Measurements from ENCODE around the gene ZFAND2B.

Gene ZFAND2B

GRCh38 chr2:219206328-219207133 is at the start of gene ZFAND2B:
TSS of gene ZFAND2B (plus strand) at chr2:219206782. CDS start at chr2:219206988, 206 bp downstream.
- peak; percentile 83 for DNase-seq (ENCODE audit: low read depth)

GRCh38 chr2:219157396-219157795 is 49.2 kb upstream of the ZFAND2B start:
- no peak for DNase-seq (ENCODE audit: low read depth)

- no peak for DNase-seq (ENCODE audit: low read depth)
Observed at GRCh38 chr2:219158025-219158424, 48.6 kb upstream of the ZFAND2B start.

GRCh38 chr2:219158586-219158985 is 48.0 kb upstream of the ZFAND2B start:
- DNase-seq (ENCODE audit: low read depth): no peak

GRCh38 chr2:219159771-219160185 is 46.8 kb upstream of the ZFAND2B start:
- no peak for DNase-seq (ENCODE audit: low read depth)

GRCh38 chr2:219160186-219161017 is 46.2 kb upstream of the ZFAND2B start, which contains the start of gene NHEJ1:
TSS of gene NHEJ1 (minus strand) at chr2:219160815. CDS start at chr2:219158362, 2,453 bp downstream.
- DNase-seq (ENCODE audit: low read depth): peak; percentile 87

- DNase-seq (ENCODE audit: low read depth): no peak
Observed at GRCh38 chr2:219161097-219161496, 45.5 kb upstream of the ZFAND2B start.

GRCh38 chr2:219163156-219163555 is 43.4 kb upstream of the ZFAND2B start:
- no peak for DNase-seq (ENCODE audit: low read depth)

- DNase-seq (ENCODE audit: low read depth): no peak
Observed at GRCh38 chr2:219165058-219165911, 41.3 kb upstream of the ZFAND2B start.

- DNase-seq (ENCODE audit: low read depth): no peak
Observed at GRCh38 chr2:219167997-219168396, 38.6 kb upstream of the ZFAND2B start.

- DNase-seq (ENCODE audit: low read depth): no peak
Observed at GRCh38 chr2:219168526-219168925, 38.1 kb upstream of the ZFAND2B start.

GRCh38 chr2:219168932-219169331 is 37.6 kb upstream of the ZFAND2B start:
- no peak for DNase-seq (ENCODE audit: low read depth)

- DNase-seq (ENCODE audit: low read depth): no peak
Observed at GRCh38 chr2:219169930-219170654, 36.5 kb upstream of the ZFAND2B start, which contains the start of gene SLC23A3. TSS of gene SLC23A3 (minus strand) at chr2:219170029. CDS start at chr2:219169984, 45 bp downstream.

GRCh38 chr2:219171231-219171651 is 35.3 kb upstream of the ZFAND2B start:
- DNase-seq (ENCODE audit: low read depth): peak; percentile 95

- no peak for DNase-seq (ENCODE audit: low read depth)
Observed at GRCh38 chr2:219172231-219173154, 34.1 kb upstream of the ZFAND2B start.

GRCh38 chr2:219173176-219173575 is 33.4 kb upstream of the ZFAND2B start:
- DNase-seq (ENCODE audit: low read depth): no peak

GRCh38 chr2:219174146-219174545 is 32.4 kb upstream of the ZFAND2B start:
- no peak for DNase-seq (ENCODE audit: low read depth)

- no peak for DNase-seq (ENCODE audit: low read depth)
Observed at GRCh38 chr2:219174801-219175200, 31.8 kb upstream of the ZFAND2B start.

GRCh38 chr2:219175486-219175885 is 31.1 kb upstream of the ZFAND2B start:
- DNase-seq (ENCODE audit: low read depth): no peak
